Ureter (tissue), 1 donor: ENCODE measurements around the gene LDHB. TPM values are rescaled to one million over a fixed set of nuclear protein-coding genes. Genes with fewer than 3 reads are reported as not detected.
"Not testable (repeated sequence)": the region's sequence is repeated elsewhere in the genome, so short reads cannot be mapped to it uniquely, and the experiment has no call there.

ENCODE experiments used
- DNase-seq: peaks from one replicate; pipeline ENCODE4 v3.0.0-alpha.2; 2020; ENCODE audit warnings: low spot score
- total RNA-seq: library from RNA; stranded (reverse); gene quantifications from one replicate; pipeline ENCODE4 v1.2.4, GENCODE V29; 2023
- donor health status: DM: yes; HTN: yes; CAD: no.

Gene LDHB
- total RNA-seq = 614 TPM

DNA sequence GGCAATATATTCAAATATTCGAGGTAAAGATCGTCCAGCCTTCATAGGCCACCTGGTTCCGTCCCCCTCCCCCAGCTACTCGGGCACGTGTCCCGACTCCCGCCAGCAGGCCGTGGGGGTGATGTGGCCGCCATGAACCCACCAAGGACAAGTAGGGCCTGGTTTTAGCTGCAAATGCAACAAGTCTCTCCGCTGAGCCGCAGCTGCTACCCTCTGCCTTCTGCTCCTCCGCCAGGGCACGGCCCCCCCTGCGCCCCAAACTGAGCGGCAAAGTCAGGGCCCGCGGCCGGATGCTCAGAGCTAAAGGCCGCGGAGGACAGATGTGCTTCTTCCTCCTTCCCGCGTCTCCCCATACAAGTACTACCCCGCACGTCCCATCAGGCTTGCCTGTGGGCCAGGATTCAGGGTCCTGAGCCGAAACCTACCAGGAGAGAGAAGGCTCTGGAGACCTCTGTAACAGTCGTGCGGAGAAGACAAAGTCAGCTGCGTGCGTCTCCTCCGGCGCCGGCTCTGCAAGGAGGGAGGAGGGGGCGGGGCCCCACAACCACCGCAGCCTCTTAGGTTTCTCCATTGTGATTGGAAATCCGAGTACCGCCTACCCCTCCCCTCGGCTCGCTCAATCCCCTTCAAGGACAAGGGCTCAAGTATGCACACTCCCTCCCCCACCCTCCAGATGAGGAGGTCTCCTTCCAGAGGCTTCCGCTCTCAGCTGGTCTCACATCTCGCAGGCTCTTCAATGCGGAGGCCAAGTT is at the start of gene LDHB:
Gene LDHB (minus strand): TSS at position 517 of the 752 bp plus-strand sequence. CDS start 3,171 bp downstream, outside the sequence.
- DNase-seq = peak; percentile 96

DNA sequence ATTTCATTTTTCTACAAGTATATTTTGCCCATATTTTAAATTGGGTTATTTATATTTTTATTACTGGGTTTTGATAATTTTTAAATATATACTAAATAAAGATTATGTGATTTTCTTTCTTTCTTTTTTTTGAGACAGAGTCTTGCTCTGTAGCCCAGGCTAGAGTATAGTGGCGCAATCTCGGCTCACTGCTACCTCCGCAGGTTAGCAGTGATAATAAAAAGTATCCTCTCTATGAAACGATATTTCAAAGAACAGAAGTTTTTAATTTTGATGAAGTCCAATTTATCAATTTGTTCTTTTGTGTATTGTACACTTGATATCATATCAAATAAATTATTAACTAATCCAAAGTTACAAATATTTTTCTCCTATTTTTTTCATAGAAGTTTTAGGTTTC is 47.2 kb upstream of the LDHB start:
- no peak for DNase-seq

DNA sequence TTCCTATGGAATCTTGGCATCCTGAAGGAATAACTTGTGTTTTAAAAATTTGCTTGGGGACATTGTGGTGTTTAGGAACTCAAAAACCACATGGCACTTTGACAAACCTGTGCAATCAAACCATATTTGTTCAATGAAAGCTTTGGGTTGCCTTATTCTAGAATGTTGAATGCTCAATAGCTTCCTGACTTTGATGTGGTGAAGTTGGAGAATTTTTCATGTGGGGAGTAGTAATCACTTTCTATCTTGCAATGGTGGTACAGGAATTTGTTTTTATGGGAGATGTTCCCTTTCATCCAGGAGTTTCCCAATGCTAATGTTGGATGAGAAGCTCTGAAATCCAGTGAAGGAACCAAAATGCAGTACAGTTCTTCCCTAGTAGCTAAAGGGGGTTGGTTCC is 42.2 kb upstream of the LDHB start:
- DNase-seq = no peak

DNA sequence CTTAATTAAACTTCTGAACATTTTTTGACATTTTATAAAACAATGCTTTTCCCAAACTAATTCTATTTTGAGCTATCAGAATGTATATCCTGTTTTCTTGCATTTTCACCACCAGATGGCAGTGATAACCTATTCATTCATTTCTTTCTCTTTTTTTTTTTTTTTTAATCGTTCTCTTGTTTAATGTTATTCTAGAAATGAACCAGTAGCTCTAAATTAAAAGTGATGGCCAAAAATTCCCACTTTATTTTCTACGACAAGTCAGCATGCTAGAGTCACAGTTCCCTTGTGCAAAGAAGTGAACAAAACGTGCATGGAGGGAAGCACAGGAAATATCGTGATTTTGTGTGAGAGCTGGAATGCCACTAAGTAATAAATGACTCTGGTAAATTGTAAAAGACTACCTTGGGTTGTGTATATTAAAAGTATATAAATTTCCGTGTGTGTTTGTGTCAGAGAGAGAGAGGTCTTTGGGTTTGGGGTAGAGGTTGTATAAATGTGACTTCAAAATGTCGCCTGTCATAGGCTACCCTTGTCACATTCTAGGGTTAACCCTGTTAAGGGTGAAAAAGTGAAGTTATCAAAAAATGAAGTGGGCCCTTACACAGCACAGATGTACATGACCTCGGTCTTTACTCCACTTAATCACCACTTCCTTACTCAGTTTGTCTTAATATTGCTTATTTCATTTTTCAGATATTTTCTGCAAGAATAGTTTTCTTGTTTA is 40.4 kb upstream of the LDHB start:
- no peak for DNase-seq

DNA sequence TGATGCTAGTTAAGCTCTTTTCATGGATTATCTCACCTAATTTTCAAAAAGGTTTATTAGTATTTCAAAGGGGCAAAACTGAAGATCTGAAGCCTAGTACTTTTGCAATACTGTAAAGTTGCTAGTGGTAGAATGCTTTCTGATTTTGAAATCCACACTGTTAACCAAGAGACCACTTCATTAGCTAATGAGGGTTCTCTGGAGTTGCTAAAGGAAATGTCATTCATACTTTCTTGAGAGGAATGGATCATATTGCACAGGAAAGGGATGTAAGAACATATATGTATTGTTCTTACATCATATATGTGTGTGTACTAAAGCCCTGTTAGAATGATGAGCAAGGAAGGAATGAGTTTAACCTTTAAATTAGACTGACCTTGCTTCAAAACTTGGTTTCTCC is 39.0 kb upstream of the LDHB start:
- DNase-seq = no peak

DNA sequence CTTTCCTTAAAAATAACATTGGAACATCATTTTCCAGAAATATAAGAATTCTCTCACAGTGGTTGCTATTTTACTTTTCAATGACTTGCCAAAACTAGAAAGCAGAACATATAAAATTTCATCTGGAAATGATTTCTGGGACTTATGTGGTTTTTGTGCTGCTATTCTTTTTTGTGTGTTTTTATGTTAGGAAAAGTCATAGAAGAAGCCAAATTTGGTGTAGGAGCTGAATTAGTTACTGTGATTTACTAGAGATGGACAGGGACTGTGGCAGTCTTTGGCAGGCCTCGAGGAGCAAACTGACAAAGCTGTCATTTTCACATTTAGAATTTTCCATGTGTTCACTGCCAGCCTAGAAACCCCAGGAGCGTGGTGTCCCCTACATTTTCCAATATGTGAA is 38.3 kb upstream of the LDHB start:
- no peak for DNase-seq

DNA sequence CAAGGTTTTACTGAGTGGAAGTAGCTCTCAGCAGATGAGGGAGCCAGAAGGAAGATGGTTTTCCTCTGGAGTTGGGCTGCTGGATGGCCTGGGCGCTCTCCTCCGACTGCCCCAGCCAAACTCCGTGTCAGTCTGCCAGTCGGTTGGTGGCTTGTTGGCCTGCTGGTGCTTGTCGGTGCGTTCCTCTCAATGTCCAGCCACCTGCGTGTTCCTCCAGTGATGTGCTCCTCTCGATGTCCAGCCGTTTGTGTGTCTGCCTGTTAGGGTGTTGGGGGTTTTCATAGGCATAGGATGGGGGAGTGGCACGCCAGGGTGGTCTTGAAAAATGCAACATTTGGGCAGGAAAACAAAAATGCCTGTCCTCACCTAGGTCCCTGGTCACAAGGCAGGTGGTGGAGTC is 37.0 kb upstream of the LDHB start:
- DNase-seq = no peak

DNA sequence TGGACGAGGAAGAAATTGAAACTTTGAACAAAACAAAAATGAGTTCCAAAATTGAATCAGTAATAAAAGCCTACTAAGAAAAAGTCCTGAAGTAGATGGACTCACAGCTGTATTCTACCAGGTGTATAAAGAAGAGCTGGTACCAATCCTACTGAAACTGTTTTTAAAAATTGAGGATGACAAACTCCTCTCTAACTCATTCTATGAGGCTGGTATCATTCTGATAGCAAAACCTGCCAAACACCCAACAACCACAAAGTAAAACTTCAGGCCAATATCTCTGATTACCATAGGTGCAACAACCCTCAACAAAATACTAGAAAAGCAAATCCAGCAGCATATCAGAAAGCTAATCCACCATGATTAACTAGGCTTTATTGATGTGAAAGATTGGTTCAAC is 33.9 kb upstream of the LDHB start:
- no peak for DNase-seq

DNA sequence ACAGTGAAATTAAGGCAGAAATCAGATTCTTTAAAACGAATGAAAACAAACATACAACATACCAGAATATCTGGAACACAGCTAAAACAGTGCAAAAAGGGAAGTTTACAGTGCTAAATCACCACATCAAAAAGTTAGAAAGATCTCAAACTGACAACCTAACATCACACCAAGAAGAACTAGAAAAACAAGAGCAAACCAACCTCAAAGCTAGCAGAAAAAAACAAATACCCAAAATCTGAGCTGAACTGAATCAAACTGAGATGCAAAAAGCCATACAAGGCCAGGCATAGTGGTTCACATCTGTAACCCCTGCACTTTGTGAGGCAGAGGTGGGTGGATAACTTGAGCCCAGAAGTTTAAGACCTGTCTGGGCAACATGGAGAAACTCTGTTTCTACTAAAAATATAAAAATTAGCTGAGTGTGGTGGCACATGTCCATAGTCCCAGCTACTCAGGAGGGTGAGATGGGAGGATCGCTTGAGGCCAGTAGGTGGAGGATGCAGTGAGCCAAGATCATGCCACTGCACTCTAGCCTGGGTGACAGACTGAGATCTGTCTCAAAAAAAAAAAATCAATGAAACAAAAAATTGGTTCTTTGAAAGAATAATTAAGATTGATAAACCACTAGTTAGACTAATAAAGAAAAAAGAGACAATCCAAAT is 33.2 kb upstream of the LDHB start:
- no peak for DNase-seq

DNA sequence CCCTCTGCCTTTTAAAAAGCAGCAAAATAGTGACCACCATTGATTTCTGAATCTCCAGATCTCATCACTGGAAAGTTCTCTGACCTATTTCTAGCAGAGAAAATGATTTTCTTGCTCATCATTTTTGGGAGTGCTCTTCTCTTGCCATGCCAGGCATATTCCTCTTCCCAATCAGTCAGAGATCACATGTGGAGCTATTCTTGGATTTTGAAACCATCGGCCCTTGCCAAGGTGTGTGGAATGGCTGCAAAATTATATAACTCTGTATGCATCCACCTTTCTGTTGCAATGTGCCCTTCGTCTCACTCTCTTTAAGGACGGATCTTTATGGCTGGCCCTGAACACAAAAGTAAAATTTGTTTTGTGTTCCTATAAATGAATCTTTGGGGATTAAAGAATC is 25.5 kb upstream of the LDHB start:
- no peak for DNase-seq

DNA sequence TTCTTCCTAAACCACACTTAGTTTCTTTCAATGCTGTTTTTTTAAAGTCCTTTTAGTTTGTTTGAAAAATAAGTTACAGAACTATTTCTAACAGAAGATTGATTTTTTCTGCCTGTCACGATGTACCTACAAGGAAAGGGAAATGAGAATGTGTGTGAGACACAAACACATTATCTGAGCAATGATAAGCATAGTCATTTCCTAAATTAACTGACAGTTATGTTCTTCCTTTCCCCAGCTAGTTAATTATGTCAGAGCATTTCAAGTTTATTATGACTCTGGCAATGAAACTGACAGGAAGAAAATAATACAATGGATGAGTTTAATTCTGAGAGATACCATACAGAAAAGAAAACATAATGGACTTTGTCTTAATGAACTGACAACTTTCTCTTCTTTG is 21.3 kb upstream of the LDHB start:
- no peak for DNase-seq

DNA sequence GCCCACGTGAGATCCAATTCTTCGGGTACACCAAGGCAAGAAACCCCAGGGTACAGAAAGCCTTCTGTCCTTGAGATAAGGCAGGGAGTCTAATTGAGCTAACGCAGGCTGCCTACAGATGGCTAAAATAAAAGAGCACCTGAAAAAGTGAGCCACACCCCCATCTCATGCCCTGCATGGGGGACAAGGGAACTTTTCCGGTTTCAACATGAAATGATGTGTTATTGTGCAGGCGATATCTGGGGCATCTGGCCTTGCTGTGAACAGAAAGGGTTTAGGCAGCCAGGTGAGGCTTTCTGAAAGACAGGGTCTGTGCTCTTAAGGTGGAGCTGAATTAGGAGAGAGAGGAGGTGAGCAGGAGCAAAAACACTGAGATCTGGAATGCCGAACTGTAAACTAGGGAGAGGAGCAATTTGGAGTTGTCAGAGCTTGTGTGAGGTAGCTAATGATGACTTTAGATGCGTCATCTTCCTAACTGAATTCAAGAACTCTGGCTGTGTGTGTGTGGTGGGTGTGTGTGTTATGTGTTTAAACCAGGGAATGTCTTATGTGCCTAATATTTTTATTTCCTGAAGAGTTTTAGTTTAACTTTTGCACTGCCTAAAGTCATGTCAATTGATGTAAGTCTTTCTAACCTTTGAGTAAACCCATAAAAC is 20.1 kb upstream of the LDHB start:
- no peak for DNase-seq

DNA sequence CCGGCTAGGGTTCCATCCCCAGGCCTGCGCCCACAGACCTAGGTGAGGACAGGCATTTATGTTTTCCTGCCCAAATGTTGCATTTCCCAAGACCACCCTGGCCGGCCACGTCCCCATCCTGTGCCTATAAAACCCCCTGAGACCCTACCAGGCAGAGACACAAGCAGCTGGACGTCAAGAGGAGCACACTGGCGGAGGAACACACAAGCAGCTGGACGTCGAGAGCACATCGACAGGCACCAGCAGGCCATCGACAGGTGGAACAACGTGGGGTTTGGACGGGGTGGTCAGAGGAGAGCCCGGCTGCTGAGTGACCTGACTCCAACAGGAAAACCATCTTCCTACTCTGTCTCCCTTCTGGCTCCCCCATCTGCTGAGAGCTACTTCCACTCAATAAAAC is 19.6 kb upstream of the LDHB start:
- no peak for DNase-seq

DNA sequence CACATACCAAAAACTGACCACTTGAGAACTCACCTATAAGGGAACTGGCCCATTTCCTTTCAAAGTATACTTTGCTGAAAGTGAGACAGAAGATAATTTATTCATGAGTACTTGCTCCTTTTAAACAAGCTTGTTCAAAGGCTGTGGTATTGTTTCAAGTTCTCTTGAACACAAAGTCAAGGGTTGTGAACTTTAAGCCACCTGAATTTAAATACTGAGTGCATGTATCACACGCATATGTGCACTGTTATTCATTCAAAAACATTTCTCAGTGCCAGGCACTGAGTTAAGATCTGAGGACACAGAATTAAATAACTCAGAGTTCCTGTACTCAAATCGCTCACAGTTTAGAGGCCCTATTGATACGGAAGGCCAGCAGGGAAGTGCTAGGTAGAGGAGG is 19.1 kb upstream of the LDHB start:
- no peak for DNase-seq

DNA sequence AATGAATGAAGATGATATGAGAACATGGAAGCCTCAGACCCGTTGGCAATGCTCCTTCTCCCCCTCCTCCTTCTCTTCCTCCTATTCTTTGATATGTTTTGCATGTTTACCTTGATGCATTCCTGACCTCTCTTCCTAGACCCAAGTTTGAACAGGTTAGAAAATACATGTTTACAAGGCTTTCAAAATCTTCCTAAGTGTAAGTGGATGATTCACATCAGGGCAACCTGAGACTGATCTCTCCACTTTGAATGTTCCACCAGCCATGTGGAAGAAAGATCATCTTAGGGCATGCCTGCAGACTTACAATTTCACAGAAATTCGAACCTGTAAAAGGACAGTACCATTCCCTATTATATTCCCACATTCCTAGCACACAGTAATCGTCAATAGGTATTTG is 18.0 kb upstream of the LDHB start:
- DNase-seq = no peak

DNA sequence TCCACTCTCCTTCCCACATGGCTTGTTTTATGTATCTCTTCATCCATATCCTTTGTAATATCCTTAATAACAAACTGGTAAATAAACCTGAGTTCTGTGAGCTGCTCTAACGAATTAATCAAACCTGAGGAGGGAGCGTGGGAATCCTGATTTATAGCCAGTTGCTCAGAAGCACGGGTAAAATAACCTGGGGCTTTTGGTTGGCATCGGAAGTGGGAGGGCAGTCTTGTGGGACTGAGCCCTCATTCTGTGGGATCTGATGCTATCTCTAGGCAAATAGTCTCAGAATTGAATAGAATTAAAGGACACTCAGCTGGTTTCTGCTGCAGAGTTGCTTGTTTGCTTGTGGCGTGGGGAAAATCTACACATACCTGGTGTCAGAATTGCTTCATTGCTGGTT is 17.5 kb upstream of the LDHB start:
- DNase-seq = no peak

DNA sequence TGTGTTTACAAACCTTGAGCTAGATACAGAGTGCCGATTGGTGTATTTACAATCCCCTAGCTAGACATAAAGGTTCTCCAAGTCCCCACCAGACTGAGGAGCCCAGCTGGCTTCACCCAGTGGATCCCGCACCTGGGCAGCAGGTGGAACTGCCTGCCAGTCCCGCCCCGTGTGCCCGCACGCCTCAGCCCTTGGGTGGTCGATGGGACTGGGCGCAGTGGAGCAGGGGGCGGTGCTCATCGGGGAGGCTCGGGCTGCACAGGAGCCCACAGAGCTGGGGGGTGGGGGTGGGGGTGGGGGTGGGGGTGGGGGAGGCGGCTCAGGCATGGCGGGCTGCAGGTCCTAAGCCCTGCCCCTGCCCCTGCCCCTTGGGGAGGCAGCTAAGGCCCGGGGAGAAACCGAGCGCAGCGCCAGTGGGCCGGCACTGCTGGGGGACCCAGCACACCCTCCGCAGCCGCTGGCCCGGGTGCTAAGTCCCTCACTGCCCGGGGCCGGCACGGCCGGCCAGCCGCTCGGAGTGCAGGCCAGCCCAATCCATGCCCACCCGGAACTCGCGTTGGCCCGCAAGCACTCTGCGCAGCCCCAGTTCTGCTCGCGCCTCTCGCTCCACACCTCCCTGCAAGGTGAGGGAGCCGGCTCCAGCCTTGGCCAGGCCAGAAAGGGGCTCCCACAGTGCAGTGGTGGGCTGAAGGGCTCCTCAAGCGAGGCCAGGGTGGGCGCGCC is 16.3 kb upstream of the LDHB start:
- not testable (repeated sequence) for DNase-seq

DNA sequence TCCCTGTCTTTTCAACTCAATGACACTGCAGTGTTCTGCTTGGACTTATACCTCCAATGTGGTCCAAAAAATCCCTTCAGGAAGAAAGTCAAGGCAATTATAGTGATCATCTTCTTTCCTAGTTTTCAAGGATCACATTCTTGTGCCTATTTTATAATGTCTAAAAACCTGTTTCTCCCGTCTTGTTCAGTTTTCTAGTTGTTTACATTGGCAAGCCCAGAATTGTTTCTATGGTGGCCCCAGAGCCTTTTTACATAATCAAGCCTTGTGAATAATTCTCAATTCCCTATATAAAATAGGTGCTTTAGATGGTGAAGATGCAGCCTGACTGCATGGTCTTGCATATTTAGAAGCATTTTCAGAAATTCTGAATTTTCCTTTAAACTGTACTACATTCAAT is 14.5 kb upstream of the LDHB start:
- DNase-seq = no peak

DNA sequence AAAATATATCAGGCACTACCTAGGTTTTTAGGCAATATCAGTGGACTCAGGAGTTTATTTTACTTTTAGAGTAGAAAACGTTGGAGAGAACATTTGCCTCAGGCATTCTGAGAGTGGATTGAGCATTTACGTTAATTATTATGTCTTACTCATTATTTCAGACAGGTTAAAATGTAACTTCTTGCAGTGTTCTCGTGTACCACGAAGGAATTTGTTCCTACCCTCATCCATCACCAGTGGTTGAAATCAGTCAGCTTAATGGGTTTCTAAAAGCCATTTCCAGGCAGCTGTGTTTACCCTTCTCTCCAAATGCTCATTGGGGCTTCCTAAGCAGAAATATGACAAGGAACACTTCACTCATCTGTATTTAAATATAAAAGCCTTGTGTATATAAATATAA is 9.1 kb upstream of the LDHB start:
- DNase-seq = no peak

DNA sequence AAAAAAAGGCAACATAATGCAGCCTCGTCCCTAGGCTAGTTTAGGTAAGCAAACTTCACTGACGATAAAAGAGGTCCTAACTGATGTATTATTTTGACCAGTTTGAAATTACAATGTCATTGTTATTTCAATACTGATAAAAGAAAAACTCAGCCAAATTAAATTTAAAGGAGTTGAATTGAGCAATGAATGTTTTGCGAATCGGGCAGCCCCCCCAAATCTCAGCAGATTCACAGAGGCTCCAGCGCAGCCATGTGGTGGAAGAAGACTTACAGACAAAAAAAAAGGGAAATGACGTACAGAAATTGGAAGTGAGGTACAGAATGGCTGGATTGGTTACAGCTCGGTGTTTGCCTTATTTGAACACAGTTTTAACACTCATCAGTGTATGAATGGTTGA is 8.2 kb upstream of the LDHB start:
- no peak for DNase-seq

DNA sequence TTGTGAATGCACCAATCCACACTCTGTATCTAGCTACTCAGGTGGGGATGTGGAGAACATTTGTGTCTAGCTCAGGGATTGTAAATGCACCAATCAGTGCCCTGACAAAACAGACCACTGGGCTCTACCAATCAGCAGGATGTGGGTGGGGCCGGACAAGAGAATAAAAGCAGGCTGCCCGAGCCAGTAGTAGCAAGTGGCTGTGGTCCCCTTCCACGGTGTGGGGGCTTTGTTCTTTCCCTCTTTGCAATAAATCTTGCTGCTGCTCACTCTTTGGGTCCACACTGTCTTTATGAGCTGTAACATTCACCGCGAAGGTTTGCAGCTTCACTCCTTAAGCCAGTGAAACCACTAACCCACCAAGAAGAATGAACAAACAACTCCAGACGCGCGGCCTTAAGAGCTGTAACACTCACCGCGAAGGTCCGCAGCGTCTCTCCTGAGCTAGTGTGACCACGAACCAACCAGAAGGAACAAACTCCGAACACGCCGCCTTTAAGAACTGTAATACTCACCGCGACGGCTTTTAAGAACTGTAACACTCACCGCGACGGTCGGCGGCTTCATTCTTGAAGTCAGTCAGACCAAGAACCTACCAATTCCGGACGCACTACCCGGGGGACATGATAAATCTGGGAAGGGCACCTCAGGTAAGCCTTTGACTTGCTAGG is 4.6 kb upstream of the LDHB start:
- no peak for DNase-seq
